GM18867 (cell line): ENCODE data around the gene SRC.

ENCODE experiments used
- ATAC-seq: cut with Tn5 transposase; IDR thresholded peaks from one replicate; pipeline ENCODE4 v1.9.1; 2021; ENCODE audit warnings: mild to moderate bottlenecking, moderate library complexity; ENCODE audit not compliant: unreplicated experiment

SRC gene

DNA sequence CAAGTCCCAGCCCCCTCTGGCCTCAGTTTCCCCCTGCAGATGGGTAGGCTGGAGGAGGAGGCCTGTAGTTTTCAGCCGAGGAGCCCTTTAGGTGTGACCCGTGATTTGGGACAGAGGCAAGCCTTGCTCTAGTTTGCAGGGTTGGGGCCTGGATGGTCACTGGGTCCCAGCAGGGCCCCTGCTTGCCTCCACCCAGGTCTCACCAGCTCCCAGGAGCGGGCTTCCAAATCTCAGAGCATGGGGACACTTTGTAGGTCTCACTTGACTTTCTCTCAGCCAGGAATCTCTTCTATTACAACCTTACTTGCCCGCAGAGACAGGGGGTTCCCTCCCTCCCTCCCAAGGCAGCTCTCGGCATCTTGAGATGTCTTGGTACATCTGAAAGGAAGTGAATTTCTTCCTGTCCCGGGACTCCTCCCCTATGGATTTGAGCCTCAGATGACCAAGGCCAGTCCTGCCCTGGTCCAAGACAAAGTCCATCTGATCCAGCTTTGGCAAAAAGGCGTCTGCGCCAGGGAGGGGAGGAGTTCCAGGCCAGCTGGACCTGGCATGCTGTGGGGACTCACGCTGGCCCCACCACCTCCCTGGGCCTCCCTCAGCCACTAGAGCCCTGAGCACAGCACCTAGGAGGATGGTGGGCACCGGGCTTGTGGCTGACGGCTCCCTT, 47.4 kb downstream of the SRC start:
- ATAC-seq = no peak

DNA sequence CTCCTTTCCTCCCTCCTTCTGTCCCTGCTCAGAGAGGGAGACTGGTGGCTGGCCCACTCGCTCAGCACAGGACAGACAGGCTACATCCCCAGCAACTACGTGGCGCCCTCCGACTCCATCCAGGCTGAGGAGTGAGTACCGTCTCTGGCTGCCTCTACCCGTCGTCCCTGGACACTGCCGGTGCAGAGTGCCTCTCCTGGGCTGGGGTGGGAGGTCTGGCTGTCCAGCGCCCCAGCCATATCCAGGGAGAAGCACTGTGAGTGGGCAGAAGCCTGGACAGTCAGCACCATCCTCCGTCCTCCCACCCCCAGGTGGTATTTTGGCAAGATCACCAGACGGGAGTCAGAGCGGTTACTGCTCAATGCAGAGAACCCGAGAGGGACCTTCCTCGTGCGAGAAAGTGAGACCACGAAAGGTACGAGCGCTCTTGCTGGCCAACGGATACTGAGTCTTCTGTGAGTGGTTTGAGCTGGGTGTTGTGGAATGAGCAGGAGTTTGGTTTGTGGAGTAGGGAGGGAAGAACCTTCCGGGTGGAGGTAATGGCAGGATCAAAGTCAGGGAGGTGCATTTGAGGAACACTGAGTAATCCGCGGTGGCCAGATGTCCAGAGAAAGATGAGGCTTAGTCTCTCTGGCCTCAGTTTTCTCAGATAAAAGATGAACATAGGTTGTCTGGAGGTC, 48.1 kb downstream of the SRC start:
- no peak for ATAC-seq

DNA sequence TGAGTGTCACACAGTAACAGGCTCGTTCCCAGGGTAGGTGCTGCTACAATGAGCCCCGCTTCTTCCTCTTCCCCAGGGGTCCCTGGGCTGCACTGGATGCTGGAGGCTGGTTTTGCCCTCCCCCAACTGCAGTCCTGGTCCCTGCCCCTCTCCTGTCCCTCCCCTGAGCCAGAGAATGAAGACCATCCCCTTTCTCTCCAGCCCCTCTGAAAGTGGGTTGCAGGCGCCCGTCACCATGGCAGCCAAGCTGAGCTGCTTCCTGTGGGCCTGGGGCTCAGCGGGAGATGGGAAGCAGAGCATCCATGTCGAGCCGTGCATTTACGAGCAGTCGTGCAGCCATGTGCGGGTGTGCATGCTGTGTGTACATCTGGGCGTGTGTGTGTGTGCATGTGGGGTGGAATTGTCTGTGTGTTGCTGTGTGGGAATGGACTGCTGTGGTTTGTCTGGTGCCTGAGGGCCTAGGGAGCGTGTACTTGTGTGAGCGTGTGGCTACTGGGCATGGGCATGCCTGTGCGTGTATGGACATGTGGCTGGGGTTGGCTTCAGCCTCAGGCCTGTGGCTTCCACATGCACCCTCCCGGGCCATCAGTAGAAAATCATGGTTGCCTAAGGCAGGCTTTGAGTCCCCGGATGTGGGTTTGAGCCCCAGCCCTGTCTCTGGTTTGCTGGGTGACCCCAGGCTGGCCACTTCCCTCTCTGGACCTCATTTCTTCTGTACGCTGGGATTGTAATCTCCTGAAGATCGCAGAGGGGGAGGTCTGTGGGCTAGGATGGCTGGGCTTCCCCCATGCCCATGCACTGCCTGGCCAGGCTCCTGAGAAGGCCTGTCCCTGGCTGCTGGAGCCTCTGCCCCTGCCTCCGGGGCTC, 48.8 kb downstream of the SRC start:
- ATAC-seq = no peak

DNA sequence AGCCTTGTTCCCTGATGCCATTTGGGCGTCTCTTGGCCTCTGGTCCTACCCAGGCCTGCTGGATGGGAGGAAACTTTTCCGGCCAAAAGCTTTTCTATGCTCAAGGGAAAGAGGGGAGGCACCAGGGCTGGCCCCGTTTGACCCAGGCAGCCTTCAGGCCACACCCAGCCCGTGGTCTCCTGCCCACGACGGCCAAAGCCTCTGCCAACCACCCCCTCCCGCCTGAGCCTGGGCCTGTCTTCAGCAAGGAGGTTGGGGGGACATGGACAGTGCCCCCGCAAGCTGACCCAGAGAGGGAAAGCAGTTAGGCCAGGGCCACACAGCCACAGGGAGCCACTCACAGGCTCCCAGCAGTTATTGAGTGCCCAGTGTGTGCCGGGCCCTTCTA, 49.5 kb downstream of the SRC start:
- no peak for ATAC-seq

DNA sequence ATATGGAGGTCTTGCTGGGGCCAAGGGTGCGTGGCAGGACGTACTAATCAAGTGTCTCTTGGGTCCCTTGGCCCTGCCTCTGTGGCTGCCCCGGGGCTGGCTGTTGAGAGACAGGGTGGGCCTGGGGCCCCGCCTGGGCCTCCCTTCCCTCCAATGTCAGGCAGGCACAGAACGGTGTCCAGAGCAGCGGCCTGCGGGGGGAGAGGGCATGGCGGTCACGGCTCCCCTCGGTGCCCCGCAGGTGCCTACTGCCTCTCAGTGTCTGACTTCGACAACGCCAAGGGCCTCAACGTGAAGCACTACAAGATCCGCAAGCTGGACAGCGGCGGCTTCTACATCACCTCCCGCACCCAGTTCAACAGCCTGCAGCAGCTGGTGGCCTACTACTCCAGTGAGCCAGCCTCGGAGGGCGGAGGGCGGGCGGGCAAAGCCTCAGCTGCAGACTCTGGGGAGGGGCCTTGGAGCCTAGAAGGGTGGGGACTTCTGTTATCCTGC, 50.0 kb downstream of the SRC start:
- no peak for ATAC-seq

DNA sequence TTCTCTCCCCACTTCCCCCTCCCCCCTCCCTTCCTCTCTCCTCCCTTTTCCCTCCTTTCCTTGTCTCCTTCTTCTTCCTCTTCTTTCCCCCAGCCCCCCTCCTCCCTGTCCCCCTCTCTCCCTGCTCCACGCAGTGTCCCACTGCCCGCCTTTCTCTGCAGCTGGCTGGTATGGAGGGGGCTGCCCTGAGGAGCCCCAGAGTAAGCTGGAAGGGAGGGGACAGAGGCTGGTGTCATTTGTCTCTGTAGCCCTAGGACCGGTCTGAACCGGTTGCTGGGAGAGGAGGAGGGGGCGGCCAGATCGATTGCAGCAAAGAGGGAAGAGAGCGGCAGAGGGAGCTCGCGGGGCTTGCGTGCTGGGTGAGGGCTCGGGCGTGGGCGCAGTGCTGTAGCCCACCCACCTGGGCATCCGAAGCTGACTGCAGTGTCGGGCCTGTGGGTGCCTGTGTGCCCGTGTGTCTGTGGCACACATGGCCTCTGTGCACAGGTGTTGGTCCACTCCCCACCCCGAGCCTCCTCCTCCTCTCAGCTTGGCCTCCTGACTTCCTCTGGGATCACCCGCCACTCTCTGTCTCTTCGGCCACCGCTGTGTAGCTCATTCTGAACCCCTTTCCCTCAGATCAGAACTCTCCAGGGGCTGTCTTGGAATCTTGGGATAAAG, 50.6 kb downstream of the SRC start:
- no peak for ATAC-seq

DNA sequence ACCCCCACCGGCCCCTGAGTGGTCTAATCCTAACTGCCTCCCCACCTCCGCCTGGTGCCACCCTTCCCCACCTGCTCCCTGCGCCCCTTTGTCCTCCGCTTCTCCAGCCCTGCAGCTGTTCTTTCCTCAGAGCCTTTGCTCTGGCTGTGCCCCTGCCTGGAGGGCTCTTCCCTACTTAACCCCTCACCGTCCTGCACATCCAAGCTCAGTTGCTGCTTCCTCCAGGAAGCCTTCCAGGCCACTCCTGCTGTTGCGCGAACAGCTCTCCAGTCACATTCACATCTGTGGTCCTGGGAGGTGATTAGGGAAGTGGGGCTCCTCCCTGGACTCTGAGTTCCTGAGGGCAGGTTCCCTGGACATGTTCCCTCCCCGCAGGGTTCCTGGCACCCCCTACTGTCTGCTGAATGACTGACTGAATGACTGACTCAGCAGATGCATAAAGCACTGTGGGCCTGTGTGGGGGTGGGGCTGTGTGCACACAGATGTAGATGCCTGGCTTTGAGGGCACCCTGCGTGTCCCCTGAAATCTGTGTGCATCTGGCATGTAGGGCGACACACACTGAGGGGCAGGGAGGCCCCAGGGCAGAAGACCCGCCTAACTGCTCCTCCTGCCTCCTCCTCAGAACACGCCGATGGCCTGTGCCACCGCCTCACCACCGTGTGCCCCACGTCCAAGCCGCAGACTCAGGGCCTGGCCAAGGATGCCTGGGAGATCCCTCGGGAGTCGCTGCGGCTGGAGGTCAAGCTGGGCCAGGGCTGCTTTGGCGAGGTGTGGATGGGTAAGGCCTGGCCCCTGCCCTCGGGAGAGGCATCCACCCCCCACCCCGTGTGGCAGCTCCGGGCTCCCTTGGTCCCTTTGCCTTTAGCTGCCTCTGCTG, 51.4 kb downstream of the SRC start:
- no peak for ATAC-seq

DNA sequence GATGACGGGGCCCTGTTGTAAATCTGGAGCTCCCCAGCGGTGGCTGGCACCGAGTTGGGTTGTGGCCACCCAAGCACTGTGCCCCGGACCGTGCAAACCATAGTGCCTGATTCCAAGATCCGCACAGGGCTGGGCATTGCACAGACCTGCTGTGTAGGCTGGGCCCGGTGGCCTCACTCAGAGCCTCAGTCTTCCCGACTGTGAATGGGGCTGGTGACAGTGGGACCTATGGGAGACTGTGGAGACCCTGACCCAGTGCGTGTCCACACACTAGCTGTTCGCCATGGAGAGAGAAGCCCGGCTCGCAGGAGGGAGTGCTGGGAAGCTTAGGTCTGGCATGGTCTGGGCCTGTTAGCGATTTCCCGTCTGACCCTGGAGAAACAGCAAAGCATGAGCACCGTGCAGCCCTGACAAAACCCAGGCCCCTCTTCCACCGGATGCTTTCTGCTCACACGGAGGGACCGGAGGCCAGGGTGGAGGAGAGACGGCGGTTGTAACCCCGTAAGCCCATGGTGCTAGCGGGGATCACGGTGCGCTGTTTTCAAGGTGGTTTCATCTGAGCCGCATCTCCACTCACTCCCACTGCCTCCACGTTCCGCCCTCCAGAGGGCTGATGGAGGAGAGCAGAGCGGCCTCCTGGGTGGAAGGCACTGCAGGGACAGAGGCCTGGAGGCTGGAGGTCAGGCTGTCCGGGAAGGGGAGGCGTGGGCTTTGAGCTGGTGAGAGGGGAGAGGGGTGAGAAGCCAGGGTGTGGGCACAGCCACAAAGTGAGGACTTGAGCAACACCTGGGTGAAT, 52.2 kb downstream of the SRC start:
- no peak for ATAC-seq

DNA sequence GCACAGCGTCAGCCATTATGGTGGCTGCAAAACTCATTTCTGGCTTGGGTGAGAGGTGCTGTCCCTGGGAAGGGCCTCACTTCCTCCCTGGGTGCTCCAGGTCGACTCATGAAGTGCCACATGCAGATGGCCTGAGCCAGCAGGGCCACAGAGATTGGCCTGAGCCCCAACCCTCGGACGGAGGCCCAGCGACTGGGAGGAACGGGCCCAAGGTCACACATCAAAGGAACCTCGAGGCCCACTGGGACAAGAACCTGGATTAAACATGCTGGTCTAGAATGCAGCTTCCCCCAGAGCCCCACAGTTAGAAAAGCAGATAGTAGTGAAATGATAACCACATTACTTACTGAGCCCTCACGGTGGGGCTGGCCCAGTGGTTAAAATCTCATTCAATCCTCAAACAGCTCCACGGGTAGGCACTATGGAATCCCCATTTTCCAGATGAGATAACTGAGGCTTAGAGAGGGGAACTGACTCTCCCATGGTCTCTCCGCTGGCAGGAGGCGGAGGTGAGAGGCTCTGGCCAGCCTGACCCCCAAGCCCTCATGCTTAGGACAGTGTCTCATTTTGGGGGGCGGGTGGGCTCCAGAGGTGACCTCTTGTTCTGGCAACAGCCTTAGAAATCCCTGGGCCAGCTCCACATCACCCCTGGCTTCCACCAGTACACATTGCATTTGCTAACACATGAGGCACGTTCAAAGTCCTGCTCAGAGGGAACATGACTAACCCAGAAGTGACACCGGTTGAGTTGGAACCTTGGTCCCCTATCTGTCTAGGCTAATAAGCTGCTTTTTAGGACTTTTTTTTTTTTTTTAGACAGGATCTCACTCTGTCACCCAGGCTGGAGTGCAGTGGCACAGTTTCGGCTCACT, 53.0 kb downstream of the SRC start:
- ATAC-seq = no peak

DNA sequence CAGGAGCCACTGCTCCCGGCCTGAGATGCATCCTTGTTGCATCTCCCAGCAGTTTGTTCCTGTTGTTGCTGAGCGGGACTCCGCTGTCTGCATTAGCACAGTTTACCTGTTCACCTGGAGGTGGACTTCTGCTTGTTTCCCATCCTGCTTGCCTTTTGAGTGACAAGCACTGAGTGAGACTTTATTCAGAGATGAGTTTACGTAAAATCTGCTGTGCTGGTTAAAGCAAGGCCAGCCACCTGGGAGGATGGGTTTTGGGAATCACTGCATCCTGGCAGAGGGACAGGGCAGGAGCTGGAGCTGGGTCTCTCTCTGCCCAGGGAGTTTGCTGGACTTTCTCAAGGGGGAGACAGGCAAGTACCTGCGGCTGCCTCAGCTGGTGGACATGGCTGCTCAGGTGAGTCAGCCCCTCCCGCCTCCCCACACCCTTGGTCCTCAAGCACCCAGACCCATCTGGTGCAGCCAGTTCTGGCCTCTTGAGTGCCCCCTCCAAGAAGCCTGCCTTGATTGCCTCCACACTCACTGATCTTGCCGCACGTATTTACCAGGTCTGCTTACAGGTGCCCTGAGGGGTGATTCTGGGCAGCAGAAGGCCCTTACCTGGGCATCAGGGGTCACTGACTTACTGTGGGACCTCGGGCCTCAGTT, 55.5 kb downstream of the SRC start:
- no peak for ATAC-seq

DNA sequence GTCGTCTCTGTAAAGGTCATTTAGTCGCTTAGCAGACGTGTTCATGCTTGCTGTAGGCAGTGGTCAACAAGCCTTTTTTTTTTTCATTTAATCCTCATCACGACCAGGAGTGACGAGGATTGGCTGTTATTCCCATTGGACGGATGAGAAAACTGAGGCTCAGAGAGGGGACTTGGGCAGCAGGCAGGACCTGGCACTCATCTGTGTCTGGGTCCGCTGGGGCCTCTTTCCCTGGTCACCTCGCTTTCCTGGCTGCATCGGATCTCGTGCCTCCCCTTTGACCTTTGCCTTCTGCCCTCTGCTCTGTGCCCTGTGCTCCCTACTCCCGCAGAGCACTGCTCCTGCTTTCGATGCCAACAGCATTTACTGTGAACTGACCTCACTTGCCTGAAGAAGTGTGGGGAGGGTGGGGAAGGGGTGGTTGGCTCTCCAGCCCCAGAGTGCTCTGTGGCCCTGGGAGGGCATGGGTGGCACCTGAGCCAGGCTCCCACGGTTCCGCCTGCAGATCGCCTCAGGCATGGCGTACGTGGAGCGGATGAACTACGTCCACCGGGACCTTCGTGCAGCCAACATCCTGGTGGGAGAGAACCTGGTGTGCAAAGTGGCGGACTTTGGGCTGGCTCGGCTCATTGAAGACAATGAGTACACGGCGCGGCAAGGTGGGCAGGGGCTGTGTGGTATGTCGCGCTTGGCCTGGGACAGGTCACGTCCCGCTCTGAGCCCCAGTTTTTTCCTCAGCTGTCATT, 56.2 kb downstream of the SRC start:
- ATAC-seq = no peak

DNA sequence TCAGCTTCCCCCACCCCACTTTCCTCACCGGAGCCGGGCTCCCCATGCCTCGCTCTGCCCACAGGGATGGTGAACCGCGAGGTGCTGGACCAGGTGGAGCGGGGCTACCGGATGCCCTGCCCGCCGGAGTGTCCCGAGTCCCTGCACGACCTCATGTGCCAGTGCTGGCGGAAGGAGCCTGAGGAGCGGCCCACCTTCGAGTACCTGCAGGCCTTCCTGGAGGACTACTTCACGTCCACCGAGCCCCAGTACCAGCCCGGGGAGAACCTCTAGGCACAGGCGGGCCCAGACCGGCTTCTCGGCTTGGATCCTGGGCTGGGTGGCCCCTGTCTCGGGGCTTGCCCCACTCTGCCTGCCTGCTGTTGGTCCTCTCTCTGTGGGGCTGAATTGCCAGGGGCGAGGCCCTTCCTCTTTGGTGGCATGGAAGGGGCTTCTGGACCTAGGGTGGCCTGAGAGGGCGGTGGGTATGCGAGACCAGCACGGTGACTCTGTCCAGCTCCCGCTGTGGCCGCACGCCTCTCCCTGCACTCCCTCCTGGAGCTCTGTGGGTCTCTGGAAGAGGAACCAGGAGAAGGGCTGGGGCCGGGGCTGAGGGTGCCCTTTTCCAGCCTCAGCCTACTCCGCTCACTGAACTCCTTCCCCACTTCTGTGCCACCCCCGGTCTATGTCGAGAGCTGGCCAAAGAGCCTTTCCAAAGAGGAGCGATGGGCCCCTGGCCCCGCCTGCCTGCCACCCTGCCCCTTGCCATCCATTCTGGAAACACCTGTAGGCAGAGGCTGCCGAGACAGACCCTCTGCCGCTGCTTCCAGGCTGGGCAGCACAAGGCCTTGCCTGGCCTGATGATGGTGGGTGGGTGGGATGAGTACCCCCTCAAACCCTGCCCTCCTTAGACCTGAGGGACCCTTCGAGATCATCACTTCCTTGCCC, 57.4 kb downstream of the SRC start:
- no peak for ATAC-seq

DNA sequence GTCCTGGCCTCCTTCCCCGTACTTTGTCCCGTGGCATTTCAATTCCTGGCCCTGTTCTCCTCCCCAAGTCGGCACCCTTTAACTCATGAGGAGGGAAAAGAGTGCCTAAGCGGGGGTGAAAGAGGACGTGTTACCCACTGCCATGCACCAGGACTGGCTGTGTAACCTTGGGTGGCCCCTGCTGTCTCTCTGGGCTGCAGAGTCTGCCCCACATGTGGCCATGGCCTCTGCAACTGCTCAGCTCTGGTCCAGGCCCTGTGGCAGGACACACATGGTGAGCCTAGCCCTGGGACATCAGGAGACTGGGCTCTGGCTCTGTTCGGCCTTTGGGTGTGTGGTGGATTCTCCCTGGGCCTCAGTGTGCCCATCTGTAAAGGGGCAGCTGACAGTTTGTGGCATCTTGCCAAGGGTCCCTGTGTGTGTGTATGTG, 58.5 kb downstream of the SRC start:
- no peak for ATAC-seq

DNA sequence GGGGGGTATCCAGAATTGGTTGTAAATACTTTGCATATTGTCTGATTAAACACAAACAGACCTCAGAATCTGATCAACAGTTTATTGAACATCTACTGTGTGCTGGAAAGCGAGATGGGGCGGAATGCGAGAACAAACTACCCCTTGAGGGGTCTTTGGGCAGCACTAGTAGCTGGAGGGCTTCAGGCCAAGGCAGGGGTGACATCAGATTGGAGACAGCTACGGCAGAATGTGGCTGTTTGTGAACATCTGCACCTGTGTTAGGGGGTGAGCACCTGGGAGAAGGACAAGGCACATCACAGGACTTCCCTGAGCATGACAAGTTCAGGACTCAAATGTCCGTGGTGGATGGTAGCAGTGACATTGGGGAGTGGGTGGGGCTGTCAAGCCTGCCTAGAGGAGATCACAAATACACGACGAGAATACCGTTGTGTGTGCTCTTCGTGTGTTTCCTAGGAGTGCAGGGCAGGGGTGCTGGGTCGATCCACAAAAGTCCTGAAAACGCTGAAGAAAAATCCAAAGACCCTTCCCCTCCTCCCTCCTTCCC, 59.5 kb downstream of the SRC start:
- ATAC-seq = no peak

DNA sequence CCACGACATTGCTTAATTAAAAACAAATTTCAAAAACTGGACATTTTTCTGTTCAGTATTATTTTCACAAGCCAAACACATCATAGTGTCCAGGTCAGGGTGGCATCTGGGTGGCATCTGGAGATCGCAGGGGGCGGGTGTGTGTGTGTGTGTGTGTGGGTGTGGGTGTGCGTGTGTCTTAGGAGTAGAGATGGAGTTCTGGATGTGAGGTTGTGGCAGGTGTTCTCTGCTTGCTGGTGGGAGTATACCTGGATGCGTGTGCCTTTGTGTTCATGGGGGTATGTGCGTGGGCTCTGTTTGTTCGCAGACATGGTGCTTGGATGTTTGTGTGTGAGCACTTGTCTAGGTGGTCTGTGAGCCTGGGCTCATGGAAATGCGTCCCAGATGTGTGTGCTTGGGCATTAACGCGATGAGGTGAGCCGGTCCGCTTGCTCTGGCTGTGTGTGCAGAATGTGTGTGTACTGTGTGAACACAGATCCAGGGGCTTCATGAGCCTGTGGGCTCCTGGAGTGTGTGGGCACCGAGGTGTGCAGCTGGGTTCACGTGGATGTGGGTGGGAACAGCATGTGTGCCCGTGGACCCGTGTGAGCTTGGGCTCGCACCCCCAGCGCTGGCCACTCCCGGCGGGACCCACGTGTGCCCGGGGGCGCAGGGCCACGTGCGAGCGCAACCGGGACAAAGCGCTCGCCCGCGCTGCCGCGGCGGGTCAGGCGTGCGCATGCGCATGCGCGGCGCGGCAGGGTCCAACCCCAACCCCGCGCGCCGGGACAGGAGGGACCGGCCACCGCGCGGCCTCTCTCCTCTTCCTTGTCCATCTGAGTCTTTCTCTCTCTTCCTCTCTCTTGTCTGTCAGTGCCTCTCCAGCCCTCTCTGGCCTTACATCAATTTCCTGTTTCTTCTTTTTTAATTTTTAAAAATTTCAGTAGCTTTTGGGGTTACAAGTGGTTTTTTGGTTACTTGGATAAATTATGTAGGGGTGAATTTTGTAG, 60.4 kb downstream of the SRC start:
- no peak for ATAC-seq
